Cardiac muscle cell (in vitro differentiated cells and primary cell): ENCODE measurements around the gene ZNF804B. TPM values are rescaled to one million over a fixed set of nuclear protein-coding genes. Genes with fewer than 3 reads are reported as not detected.

Source experiments
- DNase-seq, 2 donors: peaks; one replicate each; pipeline versions ENCODE4 v3.0.0 to v3.0.0-alpha.2; 2010 to 2017; ENCODE audit warnings: low read depth in 1 of 2, low spot score in 1 of 2
- H3K27ac ChIP-seq: fragments of 200-600 bp; sonication (generic); 2 replicates; pipeline ENCODE4 v1.5.1; 2016
- H3K27me3 ChIP-seq: fragments of 200-600 bp; sonication (generic); 2 replicates; pipeline ENCODE4 v1.6.0; 2016; ENCODE audit warnings: control low read depth
- H3K36me3 ChIP-seq: fragments of 200-600 bp; sonication (generic); 2 replicates; pipeline ENCODE4 v1.5.1; 2016; ENCODE audit warnings: control low read depth
- H3K4me1 ChIP-seq: fragments of 200-600 bp; sonication (generic); 2 replicates; pipeline ENCODE4 v1.8.1; 2017; ENCODE audit warnings: low read depth, mild to moderate bottlenecking, mixed run types
- H3K4me3 ChIP-seq: fragments of 200-600 bp; sonication (generic); 2 replicates; pipeline ENCODE4 v1.5.1; 2016; ENCODE audit warnings: mild to moderate bottlenecking
- H3K9me3 ChIP-seq: fragments of 200-600 bp; sonication (generic); 2 replicates; pipeline ENCODE4 v1.5.1; 2017; ENCODE audit warnings: low read depth, mild to moderate bottlenecking, control low read depth
- CTCF ChIP-seq: IDR thresholded peaks from 2 replicates; pipeline ENCODE4 v1.5.1; 2012; ENCODE audit warnings: low read depth, mild to moderate bottlenecking, low read length
- polyA plus RNA-seq: library from polyadenylated mRNA; unstranded; fragments of >200 nt; fragmentation: Nextera tagmentation; extraction: Ambion mirVana; gene quantifications from 2 replicates; pipeline ENCODE4 v1.2.1, GENCODE V29; 2016
- total RNA-seq: library from RNA; depleted of rRNA; stranded (reverse); fragments of >200 nt; gene quantifications from 2 replicates; pipeline ENCODE4 v1.2.3, GENCODE V29; 2016

The ZNF804B gene
- total and polyA plus RNA-seq, 2 experiments from 2014 or later = 0.06 TPM; not detected in 1

DNA sequence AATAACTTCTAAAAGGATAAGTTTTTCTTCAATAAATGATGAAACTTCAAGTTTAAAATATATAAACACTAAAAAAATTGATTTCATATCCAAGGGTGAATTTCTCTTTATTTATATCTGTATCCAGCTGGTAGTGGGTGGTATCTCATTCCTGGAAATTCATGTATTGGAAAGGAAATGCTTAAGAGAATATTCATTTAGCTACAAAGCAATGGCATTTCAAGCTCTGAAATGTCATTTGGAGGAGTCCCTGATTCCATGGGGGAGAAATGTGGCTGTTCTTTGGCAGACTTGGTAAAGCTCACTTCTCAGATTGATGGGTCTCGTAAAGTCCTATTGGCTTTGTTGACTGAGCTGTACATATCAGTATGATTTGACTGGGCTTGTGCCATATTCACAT lies 192.3 kb downstream of the ZNF804B start:
- H3K4me1 ChIP-seq = no peaks in the 10 kb centered on the region
- H3K9me3 ChIP-seq = no peaks in the 10 kb centered on the region
- no peak overlapping the region for H3K4me3 ChIP-seq
- H3K27ac ChIP-seq = no peak overlapping the region
- H3K27me3 ChIP-seq = no peaks in the 10 kb centered on the region
- TF ChIP-seq CTCF = no peak
- DNase-seq = no peak
- no peaks in the 10 kb centered on the region for H3K36me3 ChIP-seq

- TF ChIP-seq CTCF = no peak
- H3K27ac ChIP-seq = no peak overlapping the region
Measured at GRCh38 chr7:88964418-88964817, 204.9 kb downstream of the ZNF804B start.

DNA sequence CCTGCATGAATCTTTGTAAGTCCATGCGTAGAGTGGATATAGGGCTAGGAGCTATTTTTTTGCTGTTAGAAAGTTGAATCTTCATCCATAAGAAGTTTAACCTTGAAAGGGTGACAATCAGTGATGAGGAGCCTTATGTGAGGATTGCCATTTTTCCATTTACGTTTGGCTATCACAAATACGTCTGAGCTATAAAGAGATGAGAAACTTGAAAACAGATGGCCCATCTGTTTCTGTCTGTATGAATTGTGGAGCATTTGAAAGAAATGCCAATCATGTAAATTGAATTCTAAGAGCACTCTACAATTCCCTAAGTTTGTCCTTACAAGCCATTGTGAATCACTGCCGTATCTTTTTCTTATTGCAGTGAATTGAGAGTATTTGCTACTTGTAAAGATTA lies 205.9 kb downstream of the ZNF804B start:
- Histone ChIP-seq H3K9me3 (no peaks in the 10 kb centered on the region), H3K27ac (no peak overlapping the region), H3K36me3 (no peaks in the 10 kb centered on the region), H3K27me3 (no peaks in the 10 kb centered on the region), H3K4me3 (no peak overlapping the region), H3K4me1 (no peaks in the 10 kb centered on the region)
- DNase-seq = no peak
- TF ChIP-seq CTCF = no peak

More at GRCh38 chr7:88964418-88964817, 204.9 kb downstream of the ZNF804B start:
- Histone ChIP-seq H3K4me1 (no peaks in the 10 kb centered on the region), H3K27me3 (no peaks in the 10 kb centered on the region), H3K4me3 (no peak overlapping the region), H3K9me3 (no peaks in the 10 kb centered on the region), H3K36me3 (no peaks in the 10 kb centered on the region)
- DNase-seq = no peak

DNA sequence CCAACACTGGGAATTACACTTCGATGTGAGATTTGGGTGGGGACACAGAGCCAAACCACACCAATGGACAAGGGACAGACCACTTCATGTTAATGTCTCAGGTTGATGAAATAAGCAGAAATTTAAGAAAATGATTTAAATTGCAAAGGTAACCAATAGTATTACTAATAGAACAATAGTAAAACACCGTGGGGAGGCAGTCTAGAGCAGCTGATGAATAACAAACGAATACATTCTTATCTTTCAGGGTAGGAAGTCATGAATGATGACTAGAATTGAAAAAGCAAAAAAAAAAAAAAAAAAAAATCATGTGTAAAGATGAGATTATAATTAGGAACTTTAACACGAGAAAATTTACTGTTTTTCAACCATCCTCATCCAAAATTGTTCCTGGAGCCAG lies 207.9 kb downstream of the ZNF804B start:
- H3K27ac ChIP-seq = no peak overlapping the region
- TF ChIP-seq CTCF = no peak
- no peak overlapping the region for H3K4me3 ChIP-seq
- H3K9me3 ChIP-seq = no peaks in the 10 kb centered on the region
- H3K36me3 ChIP-seq = no peaks in the 10 kb centered on the region
- no peak for DNase-seq
- no peaks in the 10 kb centered on the region for H3K4me1 ChIP-seq
- no peaks in the 10 kb centered on the region for H3K27me3 ChIP-seq

DNA sequence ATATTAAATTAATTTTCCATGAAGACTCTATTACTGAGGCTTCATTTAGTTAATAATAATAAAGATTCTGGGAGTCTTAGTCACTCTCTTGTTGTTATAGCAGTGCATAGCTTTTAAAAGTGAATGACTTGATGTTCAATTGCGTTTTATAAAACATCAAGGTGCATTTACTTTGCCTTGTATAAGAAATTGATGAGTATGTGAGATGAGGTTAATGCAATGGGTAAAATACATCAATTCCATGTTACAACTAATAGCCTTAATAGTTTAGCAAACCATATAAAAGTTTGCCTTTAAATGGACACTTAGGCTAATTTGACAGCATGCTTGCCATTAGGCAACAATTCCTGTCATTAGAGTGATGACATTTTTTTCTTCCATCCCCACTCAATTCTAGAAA lies 209.7 kb downstream of the ZNF804B start:
- no peak for TF ChIP-seq CTCF
- no peak for DNase-seq
- Histone ChIP-seq H3K4me1 (no peaks in the 10 kb centered on the region), H3K4me3 (no peak overlapping the region), H3K27me3 (no peaks in the 10 kb centered on the region), H3K36me3 (no peaks in the 10 kb centered on the region), H3K9me3 (no peaks in the 10 kb centered on the region), H3K27ac (no peak overlapping the region)

DNA sequence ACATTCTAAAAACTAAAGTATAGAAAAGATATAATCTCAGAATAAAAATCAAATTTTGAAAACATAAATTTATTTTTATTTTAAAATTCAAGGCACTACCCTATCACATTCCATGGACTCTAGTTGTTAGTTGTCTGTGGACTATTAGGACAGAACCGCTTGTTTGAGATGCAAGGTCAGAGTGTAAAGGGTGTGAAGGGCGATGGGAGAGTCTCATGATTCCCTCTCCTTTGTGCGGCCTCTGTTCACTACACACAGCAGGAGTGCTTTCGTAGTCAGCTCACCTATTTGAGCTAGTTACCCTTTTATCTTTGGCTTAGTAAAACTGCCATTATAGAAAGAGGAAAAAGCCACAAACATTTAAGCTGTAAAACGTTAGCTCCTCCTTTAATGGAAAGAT lies 225.8 kb downstream of the ZNF804B start:
- TF ChIP-seq CTCF = no peak
- Histone ChIP-seq H3K4me1 (no peaks in the 10 kb centered on the region), H3K36me3 (no peaks in the 10 kb centered on the region), H3K4me3 (no peak overlapping the region), H3K27me3 (no peaks in the 10 kb centered on the region), H3K27ac (no peak overlapping the region), H3K9me3 (no peaks in the 10 kb centered on the region)
- no peak for DNase-seq
